H1 (cell line): ENCODE results near the gene APOBEC3G. TPM values are rescaled to one million over a fixed set of nuclear protein-coding genes. Genes with fewer than 3 reads are reported as not detected.

Source experiments
- CREB1 ChIP-seq: IDR thresholded peaks from 2 replicates; pipeline ENCODE4 v1.6.1; 2012; ENCODE audit warnings: inconsistent platforms
- TAF7 ChIP-seq: optimal IDR thresholded peaks from 2 replicates; pipeline ENCODE3; 2011; ENCODE audit warnings: low read depth, mild to moderate bottlenecking, inconsistent platforms, low read length, moderate library complexity, borderline replicate concordance
- TBP ChIP-seq: IDR thresholded peaks from 2 replicates; pipeline ENCODE4 v1.6.1; 2011; ENCODE audit warnings: low read depth, low read length, improper control_type of control experiment
- polyA plus RNA-seq, 7 experiments: library from polyadenylated mRNA; depleted of rRNA in 3 of 7; stranded (reverse) in 5 of 7; unstranded in 2 of 7; fragments of >200 nt in 5 of 7; fragments of 200-250 nt in 2 of 7; gene quantifications; 1 replicate in 5 of 7; 2 replicates in 1 of 7; 4 replicates in 1 of 7; pipeline versions ENCODE4 v1.2.1 to v1.2.3, GENCODE V29; 2011 to 2013; ENCODE audit warnings: missing spikeins in 2 of 7, mixed read lengths in 2 of 7
- total RNA-seq: library from RNA; stranded (reverse); fragmentation: NEBNext Ultra II Directional; extraction: Animal tissue kit (Norgen Biotek cat#: 25700); gene quantifications from 2 replicates; pipeline ENCODE4 v1.2.1, GENCODE V29; 2021

APOBEC3G gene
- total and polyA plus RNA-seq, 2 of the 8 experiments (the other 6 are each of a cell fraction or from before 2014, with no cell fraction given): 1.7 to 2.0 TPM

DNA sequence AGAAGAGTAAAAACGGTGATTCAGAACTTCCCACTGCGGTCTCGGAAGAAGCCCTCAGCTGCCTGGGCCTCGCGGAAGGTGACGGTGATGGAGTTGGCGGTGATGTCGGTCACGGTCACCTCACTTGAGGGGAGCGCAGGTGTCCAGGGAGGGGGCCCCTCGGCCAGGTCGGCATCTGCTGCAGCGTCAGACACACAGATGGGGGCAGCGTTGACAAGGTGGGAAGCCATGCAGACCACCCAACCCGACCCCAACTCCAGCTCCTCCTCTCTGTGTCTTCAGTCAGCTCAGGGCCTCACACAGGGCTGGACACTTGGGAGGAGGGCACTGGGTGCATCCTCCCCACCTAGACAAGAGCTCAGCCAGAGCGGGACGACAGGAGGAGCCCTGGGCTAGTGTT, 56.8 kb downstream of the APOBEC3G start (continued):
- TF ChIP-seq TAF7 (no peak), TBP (no peak), CREB1 (no peak)
